ENCODE data around the gene FBRS.

Gene FBRS

GRCh38 chr16:30720086-30720485 is 61.9 kb downstream of the FBRS start:
- TF ChIP-seq CTCF (IDR thresholded peaks at IDR 0.05): no peak

All from LNCAP (cell line).